PC-3 (cell line): ENCODE data around the gene SLC22A2. TPM values are rescaled to one million over a fixed set of nuclear protein-coding genes. Genes with fewer than 3 reads are reported as not detected.

Experiments used
- ATAC-seq: fragments of 200-7000 bp; cut with Tn5 transposase; 2 replicates; pipeline ENCODE4 v1.9.1; 2020; ENCODE audit warnings: mild to moderate bottlenecking, moderate library complexity
- Bru-seq: library from RNA; stranded (reverse); fragments of 400-500 nt; gene quantifications from one replicate; lab custom pipeline; 2021; lab: Mats Ljungman, UMichigan
- BruChase-seq, 2 experiments: library from RNA; stranded (reverse); fragments of 400-500 nt; gene quantifications; one replicate each; lab custom pipeline; 2021; lab: Mats Ljungman, UMichigan
- BruUV-seq: library from RNA; stranded (reverse); fragments of 400-500 nt; replicated peaks from 2 replicates; lab custom pipeline; 2021; lab: Mats Ljungman, UMichigan
- CTCF ChIA-PET: fragments of 300-600 bp; sonication (Branson Sonifier 250); formaldehyde crosslinking; loops from one replicate; lab custom pipeline; 2022; ENCODE audit warnings: antibody characterized with exemption; lab: Charles Lee
- POLR2A ChIA-PET: fragments of 300-600 bp; sonication (Branson Sonifier 250); formaldehyde crosslinking; loops from one replicate; lab custom pipeline; 2022; ENCODE audit warnings: antibody characterized with exemption; ENCODE audit not compliant: unreplicated experiment; lab: Charles Lee
- DNase-seq: peaks from one replicate; pipeline ENCODE4 v3.0.0-alpha.2; 2015
- H2AFZ ChIP-seq: fragments of 300-600 bp; sonication (generic); 2 replicates; pipeline ENCODE4 v1.6.0; 2016; ENCODE audit warnings: antibody characterized with exemption, low read length
- H3F3A ChIP-seq: fragments of 300-600 bp; sonication (generic); one replicate; pipeline ENCODE4 v1.6.0; 2017; ENCODE audit warnings: antibody characterized with exemption, low read length, control low read depth, mild to moderate bottlenecking; ENCODE audit not compliant: unreplicated experiment
- H3K27ac ChIP-seq: fragments of 300-600 bp; sonication (generic); 2 replicates; pipeline ENCODE4 v1.5.1; 2016; ENCODE audit warnings: mild to moderate bottlenecking, low read length
- H3K27me3 ChIP-seq: fragments of 300-600 bp; sonication (generic); 2 replicates; pipeline ENCODE4 v1.6.1; 2016; ENCODE audit warnings: low read length, mixed read lengths
- H3K36me3 ChIP-seq: fragments of 300-600 bp; sonication (generic); 2 replicates; pipeline ENCODE4 v1.6.1; 2016; ENCODE audit warnings: low read depth, mixed run types, low read length, mixed read lengths
- H3K4me1 ChIP-seq: fragments of 300-600 bp; sonication (generic); 2 replicates; pipeline ENCODE4 v1.5.1; 2016; ENCODE audit warnings: low read length; ENCODE audit not compliant: insufficient read depth
- H3K4me2 ChIP-seq: fragments of 300-600 bp; sonication (generic); 2 replicates; pipeline ENCODE4 v1.6.0; 2016; ENCODE audit warnings: low read length
- H3K4me3 ChIP-seq: fragments of 300-600 bp; sonication (generic); 2 replicates; pipeline ENCODE4 v1.5.1; 2016; ENCODE audit warnings: mild to moderate bottlenecking, low read length, mixed read lengths
- H3K79me2 ChIP-seq: fragments of 300-600 bp; sonication (generic); 2 replicates; pipeline ENCODE4 v1.6.1; 2017; ENCODE audit warnings: low read length, mixed read lengths
- H3K9ac ChIP-seq: fragments of 300-600 bp; sonication (generic); 2 replicates; pipeline ENCODE4 v1.6.0; 2016; ENCODE audit warnings: mild to moderate bottlenecking, low read length
- H3K9me2 ChIP-seq: fragments of 300-600 bp; sonication (generic); replicated peaks from 2 replicates; pipeline ENCODE4 v1.6.1; 2016; ENCODE audit warnings: mixed run types, low read length, mixed read lengths
- H3K9me3 ChIP-seq: fragments of 300-600 bp; sonication (generic); 2 replicates; pipeline ENCODE4 v1.6.1; 2016; ENCODE audit warnings: low read length, mixed read lengths
- H4K20me1 ChIP-seq: fragments of 300-600 bp; sonication (generic); 2 replicates; pipeline ENCODE4 v1.6.1; 2016; ENCODE audit warnings: low read length, mixed read lengths
- EZH2 ChIP-seq: fragments of 300-600 bp; sonication (generic); IDR thresholded peaks from one replicate; pipeline ENCODE4 v1.6.1; 2017; ENCODE audit warnings: antibody characterized with exemption, mild to moderate bottlenecking, low read length; ENCODE audit not compliant: unreplicated experiment
- EZH2phosphoT487 ChIP-seq: fragments of 300-600 bp; sonication (generic); IDR thresholded peaks from 2 replicates; pipeline ENCODE4 v1.6.1; 2018; ENCODE audit warnings: mild to moderate bottlenecking, antibody characterized with exemption, low read length, borderline replicate concordance
- intact Hi-C: fragments of 100-400 bp; cut with micrococcal nuclease; formaldehyde crosslinking; loops from 2 replicates; pipeline ENCODE4 v1.9.0; 2023
- long read RNA-seq: library from polyadenylated mRNA; unstranded; transcript quantifications from one replicate; pipeline ENCODE4 v2.0.0, GENCODE V29; 2021; ENCODE audit not compliant: unreplicated experiment
- total RNA-seq: library from RNA; depleted of rRNA; stranded (reverse); fragments of >200 nt; gene quantifications from 2 replicates; pipeline ENCODE4 v1.2.3, GENCODE V29; 2014; rRNA removed
- TF ChIP-seq, protein P1 (sequence below): fragments of 300-600 bp; sonication (generic); conservative IDR thresholded peaks from 2 replicates; pipeline ENCODE4 v1.5.1; 2017; ENCODE audit warnings: antibody characterized with exemption, low read depth, mild to moderate bottlenecking, low read length

Gene SLC22A2
- total RNA-seq (not detected in 2 replicates), Bru-seq, nascent RNA (not detected), BruChase-seq, experiment 1, labeled RNA remaining after a 6-hour chase (percentile 3 among the genes with signal in this experiment), BruChase-seq, experiment 2, labeled RNA remaining after a 2-hour chase (percentile 4 among the genes with signal in this experiment)
- long read RNA-seq, result 0 reads

GRCh38 chr6:160258346-160259142 is at the start of gene SLC22A2:
Gene SLC22A2, minus strand, starts transcription at chr6:160258821. Its CDS starts 64 bp downstream, at chr6:160258757.
- ChIA-PET CTCF (no interaction called here), POLR2A (no interaction called here)
- Histone ChIP-seq H3K9ac (no peak within 1 kb of the TSS), H3K27me3 (no peaks in the 10 kb centered on the region), H3K4me3 (no peak within 1 kb of the TSS), H3K9me3 (no peaks in the 10 kb centered on the region), H3K79me2 (no peaks in the 10 kb centered on the region), H4K20me1 (no peaks in the 10 kb centered on the region), H3K36me3 (no peaks in the 10 kb centered on the region), H3K9me2 (no peaks in the 10 kb centered on the region), H3F3A (no peaks in the 10 kb centered on the region), H3K27ac (no peak within 1 kb of the TSS), H3K4me1 (peaks cover 28% of the 10 kb centered on the region), H2AFZ (no peak within 1 kb of the TSS), H3K4me2 (no peak within 1 kb of the TSS)
- TF ChIP-seq EZH2phosphoT487 (no peak), EZH2 (no peak)
- TF ChIP-seq, protein P1, sequence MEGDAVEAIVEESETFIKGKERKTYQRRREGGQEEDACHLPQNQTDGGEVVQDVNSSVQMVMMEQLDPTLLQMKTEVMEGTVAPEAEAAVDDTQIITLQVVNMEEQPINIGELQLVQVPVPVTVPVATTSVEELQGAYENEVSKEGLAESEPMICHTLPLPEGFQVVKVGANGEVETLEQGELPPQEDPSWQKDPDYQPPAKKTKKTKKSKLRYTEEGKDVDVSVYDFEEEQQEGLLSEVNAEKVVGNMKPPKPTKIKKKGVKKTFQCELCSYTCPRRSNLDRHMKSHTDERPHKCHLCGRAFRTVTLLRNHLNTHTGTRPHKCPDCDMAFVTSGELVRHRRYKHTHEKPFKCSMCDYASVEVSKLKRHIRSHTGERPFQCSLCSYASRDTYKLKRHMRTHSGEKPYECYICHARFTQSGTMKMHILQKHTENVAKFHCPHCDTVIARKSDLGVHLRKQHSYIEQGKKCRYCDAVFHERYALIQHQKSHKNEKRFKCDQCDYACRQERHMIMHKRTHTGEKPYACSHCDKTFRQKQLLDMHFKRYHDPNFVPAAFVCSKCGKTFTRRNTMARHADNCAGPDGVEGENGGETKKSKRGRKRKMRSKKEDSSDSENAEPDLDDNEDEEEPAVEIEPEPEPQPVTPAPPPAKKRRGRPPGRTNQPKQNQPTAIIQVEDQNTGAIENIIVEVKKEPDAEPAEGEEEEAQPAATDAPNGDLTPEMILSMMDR, result no peak
- ATAC-seq (no peak), DNase-seq (no peak)
- no TSS peak for BruUV-seq
- intact Hi-C loops, result no loop called here

DNA sequence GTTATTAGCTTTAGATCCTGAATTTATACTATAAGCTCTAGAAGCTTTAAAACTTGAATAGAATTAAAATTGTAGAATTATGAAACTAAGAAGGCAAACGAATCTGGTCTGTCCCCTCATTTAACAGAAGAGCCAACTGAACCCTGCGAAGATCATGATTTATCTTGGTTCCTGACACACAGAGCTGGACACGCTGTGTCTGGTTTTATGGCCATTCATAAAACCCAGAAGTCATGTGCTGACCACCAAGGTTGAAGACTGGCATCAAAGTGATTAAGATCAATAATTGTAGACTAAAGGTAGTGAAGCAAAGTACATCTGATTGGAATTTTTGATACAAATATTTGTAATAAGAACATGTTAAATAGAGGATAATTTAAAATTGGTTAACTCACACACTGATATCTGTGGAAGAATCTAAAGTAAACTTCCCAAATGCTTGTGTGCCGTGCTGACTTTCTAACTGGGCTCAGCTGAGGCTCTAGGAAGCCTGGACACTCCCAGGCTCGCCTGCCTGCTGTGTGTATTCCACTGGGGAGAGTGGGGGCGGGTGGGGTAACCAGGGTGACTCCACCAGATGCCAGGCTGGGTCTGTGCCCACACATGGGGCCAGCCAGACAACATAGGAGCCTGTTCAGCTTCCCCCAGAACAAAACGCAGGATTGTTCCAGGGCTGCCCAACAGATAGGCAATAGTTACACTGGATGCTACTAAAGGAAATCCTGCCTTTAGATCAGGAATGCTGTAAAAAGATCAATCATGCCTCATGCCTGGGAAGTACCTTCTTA is 47.5 kb upstream of the SLC22A2 start:
- H3K9me2 ChIP-seq, result no peaks in the 10 kb centered on the region
- no peaks in the 10 kb centered on the region for H4K20me1 ChIP-seq
- H3K79me2 ChIP-seq, result no peaks in the 10 kb centered on the region
- H3K27me3 ChIP-seq, result no peaks in the 10 kb centered on the region
- intact Hi-C loops, result no loop called here
- DNase-seq (no peak), ATAC-seq (no peak)
- H3K27ac ChIP-seq, result no peak overlapping the region
- no peaks in the 10 kb centered on the region for H3K36me3 ChIP-seq
- no peaks in the 10 kb centered on the region for H3K4me1 ChIP-seq
- no peaks in the 10 kb centered on the region for H3F3A ChIP-seq
- no peak overlapping the region for H3K4me3 ChIP-seq
- BruUV-seq, result no TSS peak
- no peak for TF ChIP-seq EZH2phosphoT487
- TF ChIP-seq EZH2, result no peak
- TF ChIP-seq, protein P1, result no peak
- ChIA-PET CTCF (no interaction called here), POLR2A (no interaction called here)
- H3K9me3 ChIP-seq, result no peaks in the 10 kb centered on the region
- no peak overlapping the region for H3K4me2 ChIP-seq
- H2AFZ ChIP-seq, result no peak overlapping the region
- H3K9ac ChIP-seq, result no peak overlapping the region
